ENCODE data around the gene YWHAE. TPM values are rescaled to one million over a fixed set of nuclear protein-coding genes. Genes with fewer than 3 reads are reported as not detected.
A peak's percentile ranks its signal among the peaks of the same experiment; 100 is the strongest.
"Not testable (repeated sequence)": the region's sequence is repeated elsewhere in the genome, so short reads cannot be mapped to it uniquely, and the experiment has no call there.

The YWHAE gene
- total RNA-seq, 1 experiment from 2014 or later: 1,033 TPM

GRCh38 chr17:1395876-1396665 is 4.0 kb downstream of the YWHAE start:
- ChIA-PET POLR2A (interaction anchor here (1.1 kb wide), 1 partner anchor 14 kb away, joined by 4 read pairs; no protein-coding TSS in a partner anchor), CTCF (interaction anchor here (2.3 kb wide), 1 partner anchor 30 kb away, joined by 10 read pairs; no protein-coding TSS in a partner anchor)
- H3K9me3 Mint-ChIP-seq; ATAC-seq; H3K4me3 Mint-ChIP-seq; H3K27me3 Mint-ChIP-seq (ENCODE audit: low read depth); DNase-seq (ENCODE audit: low spot score): not testable (repeated sequence)
- Mint-ChIP-seq H3K36me3 (peaks cover 15% of the 10 kb centered on the region), H3K27ac (peak overlapping the region; percentile 65; the same call in 1 of the 2 replicates), H3K4me1 (peaks cover 60% of the 10 kb centered on the region)

- DNase-seq (ENCODE audit: low spot score) (no peak), ATAC-seq (no peak)
- no peak overlapping the region; the same call in 1 of the 2 replicates for H3K27ac Mint-ChIP-seq
- no peaks in the 10 kb centered on the region for H3K27me3 Mint-ChIP-seq (ENCODE audit: low read depth)
- H3K9me3 Mint-ChIP-seq: no peaks in the 10 kb centered on the region
- H3K36me3 Mint-ChIP-seq: peaks cover 11% of the 10 kb centered on the region; the same call in 1 of the 2 replicates
- H3K4me3 Mint-ChIP-seq: no peak overlapping the region
- H3K4me1 Mint-ChIP-seq: peaks cover 74% of the 10 kb centered on the region
- no peak for TF ChIP-seq AFF4 (CRISPR knock-in tag; IDR thresholded peaks at IDR 0.05; ENCODE audit: borderline replicate concordance)
- TF ChIP-seq HMGA2 (CRISPR knock-in tag; IDR thresholded peaks at IDR 0.05): no peak
- TF ChIP-seq ZNF121 (CRISPR knock-in tag; IDR thresholded peaks at IDR 0.05): peak; percentile 52; the same call in 1 of the 2 replicates
- POLR2A ChIA-PET: interaction anchor here (1.0 to 1.1 kb wide), 3 partner anchors 13 to 101 kb away, joined by 3 to 7 read pairs (median 4); no protein-coding TSS in a partner anchor
- CTCF ChIA-PET: interaction anchor here (0.6 to 10.1 kb wide), 4 partner anchors 13 to 93 kb away, joined by 3 to 102 read pairs (median 4); no protein-coding TSS in a partner anchor
Observed at GRCh38 chr17:1391577-1391976, 8.4 kb downstream of the YWHAE start.

- CTCF ChIA-PET: interaction anchor here (0.8 to 10.1 kb wide), 4 partner anchors 19 to 142 kb away, joined by 3 to 102 read pairs (median 4); no protein-coding TSS in a partner anchor
- Mint-ChIP-seq H3K9me3 (no peaks in the 10 kb centered on the region), H3K4me1 (peaks cover 75% of the 10 kb centered on the region), H3K4me3 (no peak overlapping the region), H3K27me3 (ENCODE audit: low read depth) (no peaks in the 10 kb centered on the region), H3K36me3 (peaks cover 11% of the 10 kb centered on the region; the same call in 1 of the 2 replicates), H3K27ac (peak overlapping the region; percentile 51)
- no peak for DNase-seq (ENCODE audit: low spot score)
- POLR2A ChIA-PET: interaction anchor here (0.7 to 1.1 kb wide), 3 partner anchors 12 to 25 kb away, joined by 3 to 4 read pairs (median 4); no protein-coding TSS in a partner anchor
- no peak for ATAC-seq
- TF ChIP-seq E2F1 (CRISPR knock-in tag; IDR thresholded peaks at IDR 0.05) (no peak), FOXK1 (CRISPR knock-in tag; IDR thresholded peaks at IDR 0.05) (no peak), ZSCAN18 (CRISPR knock-in tag; IDR thresholded peaks at IDR 0.05) (no peak), ZNF263 (CRISPR knock-in tag; IDR thresholded peaks at IDR 0.05; ENCODE audit: low read depth) (no peak), E2F5 (CRISPR knock-in tag; IDR thresholded peaks at IDR 0.05) (no peak), JUN (CRISPR knock-in tag; IDR thresholded peaks at IDR 0.05) (no peak), CTCF (IDR thresholded peaks at IDR 0.05) (no peak), ZNF671 (CRISPR knock-in tag; IDR thresholded peaks at IDR 0.05) (no peak), USF1 (CRISPR knock-in tag; IDR thresholded peaks at IDR 0.05) (no peak), ZNF232 (CRISPR knock-in tag; IDR thresholded peaks at IDR 0.05) (no peak), SMAD3 (CRISPR knock-in tag; IDR thresholded peaks at IDR 0.05; ENCODE audit: borderline replicate concordance) (no peak), KAT7 (CRISPR knock-in tag; IDR thresholded peaks at IDR 0.05; ENCODE audit: borderline replicate concordance) (no peak), RELA (CRISPR knock-in tag; IDR thresholded peaks at IDR 0.05; ENCODE audit: borderline replicate concordance) (no peak), ZMAT4 (CRISPR knock-in tag; IDR thresholded peaks at IDR 0.05) (no peak)
Observed at GRCh38 chr17:1390432-1391367, 9.3 kb downstream of the YWHAE start.

All from WTC11 (cell line).